Esophagus (tissue), 2 donors: ENCODE data around the gene PREPL. TPM values are rescaled to one million over a fixed set of nuclear protein-coding genes. Genes with fewer than 3 reads are reported as not detected.

Source experiments
- H3K27ac ChIP-seq, 2 donors: one replicate each; pipeline ENCODE4 v1.5.1; 2013; ENCODE audit warnings: low read depth in 2 of 2, mild to moderate bottlenecking in 2 of 2, inconsistent platforms in 1 of 2, low read length in 1 of 2, moderate library complexity in 1 of 2
- H3K27me3 ChIP-seq, 2 donors: one replicate each; pipeline ENCODE4 v1.6.1; 2013; ENCODE audit warnings: low read length in 2 of 2, control low read depth in 1 of 2, mild to moderate bottlenecking in 1 of 2; ENCODE audit not compliant: insufficient read depth in 2 of 2, control insufficient read depth in 1 of 2
- H3K36me3 ChIP-seq, 2 donors: one replicate each; pipeline ENCODE4 v1.6.1; 2013; ENCODE audit warnings: low read length in 1 of 2; ENCODE audit not compliant: control insufficient read depth in 2 of 2, insufficient read depth in 2 of 2
- H3K4me1 ChIP-seq, 2 donors: one replicate each; pipeline ENCODE4 v1.6.1; 2013; ENCODE audit warnings: low read length in 1 of 2; ENCODE audit not compliant: control insufficient read depth in 2 of 2, insufficient read depth in 2 of 2
- H3K4me3 ChIP-seq, 2 donors: one replicate each; pipeline ENCODE4 v1.5.1; 2013; ENCODE audit warnings: low read length in 2 of 2, mild to moderate bottlenecking in 2 of 2, low read depth in 1 of 2, moderate library complexity in 1 of 2
- H3K9me3 ChIP-seq, 2 donors: one replicate each; pipeline ENCODE4 v1.6.1; 2013; ENCODE audit warnings: mild to moderate bottlenecking in 2 of 2, low read depth in 1 of 2, low read length in 1 of 2, moderate library complexity in 1 of 2; ENCODE audit not compliant: control insufficient read depth in 2 of 2, insufficient read depth in 1 of 2
- WGBS, 2 donors: extraction: QIAGEN DNeasy Blood & Tissue Kit; methylation state at CpG; one replicate each; pipeline ENCODE4 v1.1.7; 2013; 5-methylcytosine and 5-hydroxymethylcytosine counted together
- polyA plus RNA-seq, 2 donors: library from polyadenylated mRNA; stranded (reverse); fragments of 200-250 nt; gene quantifications; one replicate each; pipeline ENCODE4 v1.2.3, GENCODE V29; 2013
- donor health status: healthy with polysubstance abuse.
- donor health status: Bipolar disorder and iron deficiency.

PREPL gene
- polyA plus RNA-seq, 2 donors, result 4.2 to 8.4 TPM

GRCh38 chr2:44286884-44287638 lies 74.2 kb downstream of the PREPL start:
- WGBS, 2 donors, result 74% methylated on average over 6 of the region's 6 CpGs
- peaks cover 0 to 3% of the 10 kb centered on the region in 2 donors for H3K4me1 ChIP-seq
- no peaks in the 10 kb centered on the region for H3K9me3 ChIP-seq
- H3K36me3 ChIP-seq, result no peaks in the 10 kb centered on the region
- H3K27me3 ChIP-seq, result no peaks in the 10 kb centered on the region
- no peak overlapping the region for H3K4me3 ChIP-seq
- no peak overlapping the region for H3K27ac ChIP-seq

DNA sequence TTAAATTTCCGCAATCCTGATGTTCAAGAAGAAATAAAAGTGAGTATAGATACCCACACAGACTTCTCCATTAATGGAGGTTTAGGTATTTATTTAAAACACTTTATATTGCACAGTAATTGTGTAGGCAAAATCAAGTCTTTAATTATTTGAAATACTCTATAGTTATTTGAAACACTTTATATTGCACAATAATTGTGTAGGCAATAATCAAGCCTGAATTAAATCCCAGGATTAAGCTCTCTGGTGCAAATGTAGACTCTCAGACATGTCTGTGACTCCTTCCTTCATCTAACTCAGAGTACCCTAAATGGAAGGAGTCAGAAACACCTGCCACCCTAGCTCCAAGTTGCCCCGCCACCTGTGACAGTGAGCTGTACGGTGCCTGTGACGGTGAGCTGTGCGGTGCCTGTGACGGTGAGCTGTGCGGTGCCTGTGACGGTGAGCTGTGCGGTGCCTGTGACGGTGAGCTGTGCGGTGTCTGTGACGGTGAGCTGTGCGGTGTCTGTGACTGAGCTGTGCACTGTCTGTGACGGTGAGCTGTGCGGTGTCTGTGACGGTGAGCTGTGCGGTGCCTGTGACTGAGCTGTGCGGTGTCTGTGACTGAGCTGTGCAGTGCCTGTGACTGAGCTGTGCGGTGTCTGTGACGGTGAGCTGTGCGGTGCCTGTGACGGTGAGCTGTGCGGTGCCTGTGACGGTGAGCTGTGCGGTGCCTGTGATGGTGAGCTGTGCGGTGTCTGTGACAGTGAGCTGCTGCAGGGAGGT lies 75.0 kb downstream of the PREPL start:
- H3K4me1 ChIP-seq, result no peaks in the 10 kb centered on the region
- H3K27ac ChIP-seq, result no peak overlapping the region
- no peaks in the 10 kb centered on the region for H3K9me3 ChIP-seq
- no peaks in the 10 kb centered on the region for H3K27me3 ChIP-seq
- H3K36me3 ChIP-seq, result no peaks in the 10 kb centered on the region
- 95% methylated on average over 26 of the region's 26 CpGs for WGBS, 2 donors
- no peak overlapping the region for H3K4me3 ChIP-seq

GRCh38 chr2:44285174-44285573 lies 76.1 kb downstream of the PREPL start:
- WGBS, 2 donors, result 85 to 86% methylated on average over 5 of the region's 5 CpGs
- Histone ChIP-seq H3K4me3 (no peak overlapping the region), H3K4me1 (no peaks in the 10 kb centered on the region), H3K9me3 (no peaks in the 10 kb centered on the region), H3K36me3 (no peaks in the 10 kb centered on the region), H3K27ac (no peak overlapping the region), H3K27me3 (no peaks in the 10 kb centered on the region)

- Histone ChIP-seq H3K9me3 (no peaks in the 10 kb centered on the region), H3K4me3 (no peak overlapping the region), H3K36me3 (no peaks in the 10 kb centered on the region), H3K4me1 (no peaks in the 10 kb centered on the region), H3K27me3 (no peaks in the 10 kb centered on the region), H3K27ac (no peak overlapping the region)
- WGBS, 2 donors, result 41 to 55% methylated on average over 1 of the region's 1 CpG
These were observed 78.1 kb downstream of the PREPL start for GRCh38 chr2:44283116-44283666.

DNA sequence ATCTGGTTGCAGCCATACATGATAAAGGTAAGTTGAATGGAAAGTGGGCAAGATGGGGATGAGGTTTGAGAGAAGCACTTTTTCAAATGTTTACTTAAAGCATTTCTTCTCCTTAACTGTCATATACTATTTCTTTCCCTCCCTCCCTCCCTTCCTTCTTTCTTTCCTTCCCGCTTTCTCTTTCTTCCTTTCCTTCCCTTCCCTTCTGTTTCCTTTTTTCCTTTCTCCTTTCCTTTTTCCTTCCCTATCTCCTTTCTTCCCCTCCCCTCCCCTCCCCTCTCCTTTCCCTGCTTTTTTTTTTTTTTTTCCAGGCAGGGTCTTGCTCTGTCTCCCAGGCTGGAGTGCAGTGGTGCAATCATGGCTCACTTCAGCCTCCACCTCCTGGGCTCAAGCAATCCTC lies 80.4 kb downstream of the PREPL start:
- H3K36me3 ChIP-seq, result no peaks in the 10 kb centered on the region
- no peak overlapping the region for H3K4me3 ChIP-seq
- WGBS, 2 donors, result 90 to 91% methylated on average over 1 of the region's 1 CpG
- H3K27ac ChIP-seq, result no peak overlapping the region
- H3K4me1 ChIP-seq, result no peaks in the 10 kb centered on the region
- no peaks in the 10 kb centered on the region for H3K27me3 ChIP-seq
- no peaks in the 10 kb centered on the region for H3K9me3 ChIP-seq

DNA sequence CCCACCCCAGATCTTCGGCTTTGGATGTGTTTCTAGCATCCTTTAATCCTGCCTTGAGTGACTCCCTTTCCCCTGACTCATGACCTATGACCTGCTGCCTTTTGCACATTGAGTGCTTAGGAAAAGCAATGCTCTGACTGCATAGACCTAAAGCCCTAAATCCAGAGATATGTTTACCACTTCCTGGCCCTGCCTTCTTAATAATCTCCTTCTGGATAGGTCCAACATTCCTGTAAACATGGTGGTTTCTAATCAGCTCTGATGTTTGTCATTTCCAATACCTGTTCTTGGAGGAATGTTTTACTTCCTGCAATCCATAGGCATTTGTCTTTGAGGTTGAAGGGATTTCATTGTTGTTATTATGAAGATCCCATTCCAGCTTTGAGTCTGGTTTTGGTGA lies 83.8 kb downstream of the PREPL start:
- WGBS, 2 donors, result 59 to 69% methylated on average over 1 of the region's 1 CpG
- Histone ChIP-seq H3K9me3 (no peaks in the 10 kb centered on the region), H3K27ac (no peak overlapping the region), H3K27me3 (no peaks in the 10 kb centered on the region), H3K4me1 (no peaks in the 10 kb centered on the region), H3K4me3 (no peak overlapping the region), H3K36me3 (no peaks in the 10 kb centered on the region)

DNA sequence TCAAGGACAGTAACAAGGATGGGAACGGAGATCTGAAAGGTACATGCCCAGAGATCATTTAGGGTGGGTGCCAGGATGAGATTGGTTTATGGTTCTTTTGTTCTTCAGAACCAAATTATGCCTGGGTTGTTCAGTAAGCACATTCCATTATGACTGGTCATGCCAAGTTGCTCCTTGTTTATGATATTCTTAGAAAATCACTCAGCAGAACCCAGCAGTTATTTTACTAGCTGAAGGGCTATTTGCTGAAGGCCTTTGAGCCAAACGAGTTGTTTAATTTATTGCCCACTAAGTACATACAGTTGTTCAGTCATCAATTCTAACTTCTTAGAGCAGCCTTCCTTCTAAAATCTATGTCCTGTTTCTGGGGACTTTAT lies 85.4 kb downstream of the PREPL start:
- H3K36me3 ChIP-seq, result no peaks in the 10 kb centered on the region
- H3K4me1 ChIP-seq, result no peaks in the 10 kb centered on the region
- no peaks in the 10 kb centered on the region for H3K9me3 ChIP-seq
- no peak overlapping the region for H3K27ac ChIP-seq
- no peak overlapping the region for H3K4me3 ChIP-seq
- 23 to 31% methylated on average over 2 of the region's 2 CpGs for WGBS, 2 donors
- H3K27me3 ChIP-seq, result peaks cover 0 to 2% of the 10 kb centered on the region in 2 donors

- H3K4me3 ChIP-seq, result no peak overlapping the region
- H3K27ac ChIP-seq, result no peak overlapping the region
- H3K9me3 ChIP-seq, result no peaks in the 10 kb centered on the region
- no peaks in the 10 kb centered on the region for H3K4me1 ChIP-seq
- whole genome bisulfite sequencing, 2 donors, result 72 to 74% methylated on average over 2 of the region's 2 CpGs
- peaks cover 0 to 2% of the 10 kb centered on the region in 2 donors for H3K27me3 ChIP-seq
- H3K36me3 ChIP-seq, result no peaks in the 10 kb centered on the region
These were observed 87.7 kb downstream of the PREPL start for GRCh38 chr2:44273596-44273995.

DNA sequence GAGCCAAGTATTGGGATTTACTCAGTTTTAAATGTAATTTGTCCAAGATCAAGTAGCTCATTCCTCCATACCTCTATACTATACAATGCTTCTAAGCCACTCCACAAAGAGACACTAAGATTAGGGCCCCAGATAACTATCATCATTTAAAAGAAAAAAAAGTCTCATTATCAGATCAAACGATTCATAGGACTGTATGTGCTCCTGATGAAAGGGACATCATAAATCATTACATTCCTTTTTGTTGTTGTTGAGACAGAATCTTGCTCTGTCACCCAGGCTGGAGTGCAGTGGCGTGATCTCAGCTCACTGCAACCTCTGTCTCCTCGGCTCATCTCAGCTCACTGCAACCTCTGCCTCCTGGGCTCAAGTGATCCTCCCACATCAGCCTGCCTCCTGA lies 88.2 kb downstream of the PREPL start:
- no peaks in the 10 kb centered on the region for H3K4me1 ChIP-seq
- WGBS, 2 donors, result 60 to 62% methylated on average over 3 of the region's 3 CpGs
- no peak overlapping the region for H3K27ac ChIP-seq
- H3K36me3 ChIP-seq, result no peaks in the 10 kb centered on the region
- no peak overlapping the region for H3K4me3 ChIP-seq
- H3K9me3 ChIP-seq, result no peaks in the 10 kb centered on the region
- peaks cover 0 to 2% of the 10 kb centered on the region in 2 donors for H3K27me3 ChIP-seq
